ENCODE results near the gene PRKAG2.
"Not testable (repeated sequence)": the region's sequence is repeated elsewhere in the genome, so short reads cannot be mapped to it uniquely, and the experiment has no call there.

Gene PRKAG2

DNA sequence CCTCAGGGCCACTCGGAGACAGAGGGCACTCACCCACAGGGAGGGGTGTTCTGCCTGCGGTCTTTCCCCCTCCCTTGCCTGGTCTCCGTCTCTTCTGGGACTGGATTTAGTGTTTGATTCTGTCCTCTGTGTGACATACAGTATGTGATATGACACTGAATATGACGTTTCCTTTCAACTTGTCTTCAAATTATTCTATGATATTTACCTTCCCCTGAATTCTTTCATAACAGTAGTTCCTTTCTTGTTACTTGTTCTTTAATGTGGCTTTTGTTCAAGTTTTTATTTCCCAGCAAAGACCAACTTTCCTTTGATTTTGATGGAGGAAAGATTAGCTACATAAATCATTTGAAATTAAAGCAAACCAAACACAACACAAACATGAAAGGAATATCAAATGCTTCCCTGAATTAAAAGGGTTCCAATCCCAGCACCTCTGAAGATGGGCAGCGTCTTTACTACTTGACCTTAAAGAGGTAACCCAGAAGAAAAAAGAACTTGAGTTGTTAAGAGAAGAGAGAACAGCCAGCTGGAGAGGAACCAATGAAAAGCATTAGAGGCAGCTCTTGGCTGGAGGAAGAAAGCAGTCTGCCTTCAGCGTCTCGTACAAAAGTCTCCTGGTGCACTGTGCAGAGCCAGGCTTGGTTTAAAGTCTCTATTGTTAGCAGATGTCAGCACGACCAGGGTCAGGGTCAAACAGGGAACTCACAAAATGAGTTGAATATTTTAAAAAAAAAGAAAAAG, 338.9 kb downstream of the PRKAG2 start:
- in situ Hi-C loops (cut with MboI; ENCODE audit: low sequenced_read_pairs): no loop called here

DNA sequence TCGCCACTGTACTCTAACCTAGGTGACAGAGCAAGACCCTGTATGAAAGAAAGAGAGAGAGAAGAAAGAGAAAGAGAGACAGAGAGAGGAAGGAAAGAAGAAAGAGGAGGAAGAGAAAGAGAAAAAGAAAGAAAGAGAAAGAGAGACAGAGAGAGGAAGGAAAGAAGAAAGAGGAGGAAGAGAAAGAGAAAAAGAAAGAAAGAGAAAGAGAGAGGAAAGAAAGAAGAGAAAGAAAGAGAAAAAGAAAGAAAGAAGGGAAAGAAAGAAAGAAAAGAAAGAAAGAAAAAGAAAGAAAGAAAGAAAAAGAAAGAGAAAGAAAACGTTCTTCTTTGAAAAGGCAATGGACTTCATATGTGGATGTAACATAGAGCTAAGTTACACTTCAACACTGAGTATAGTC, 340.7 kb downstream of the PRKAG2 start:
- in situ Hi-C loops (cut with MboI; ENCODE audit: low sequenced_read_pairs): not testable (repeated sequence)

DNA sequence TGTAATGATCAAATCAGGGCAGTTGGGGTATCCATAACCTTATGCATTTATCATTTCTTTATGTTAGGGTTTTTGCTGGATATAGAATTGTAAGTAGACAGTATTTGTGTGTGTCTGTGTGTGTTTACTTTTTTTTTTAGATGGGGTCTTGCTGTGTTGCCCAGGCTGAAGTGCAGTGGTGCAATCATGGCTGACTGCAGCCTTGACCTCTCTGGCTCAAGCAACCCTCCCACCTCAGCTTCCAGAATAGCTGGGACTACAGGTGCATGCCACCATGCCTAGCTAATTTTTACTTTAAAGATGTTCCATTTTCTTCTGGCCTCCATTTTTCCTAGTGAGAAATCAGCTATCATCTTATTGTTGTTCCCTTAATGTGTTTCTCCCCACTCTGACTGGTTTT, 347.1 kb downstream of the PRKAG2 start:
- in situ Hi-C loops (cut with MboI; ENCODE audit: low sequenced_read_pairs): no loop called here

DNA sequence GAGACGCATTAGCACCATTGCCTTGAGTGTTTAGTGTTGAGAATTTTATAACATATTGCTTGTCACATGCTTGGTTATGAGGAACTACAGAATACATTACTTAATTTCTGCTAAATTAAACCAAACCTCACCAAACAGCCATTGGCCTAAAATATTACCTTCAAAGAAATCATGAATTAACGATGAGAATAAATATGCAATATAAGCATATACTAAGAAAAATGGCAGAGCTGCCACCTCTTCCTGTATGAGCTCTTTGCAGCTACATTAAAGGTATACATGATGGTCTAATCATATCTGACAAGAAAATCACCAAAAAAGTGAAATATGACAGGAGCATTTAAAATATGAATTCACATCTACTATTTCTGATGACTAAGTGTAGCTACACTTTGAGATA, 352.1 kb downstream of the PRKAG2 start:
- in situ Hi-C loops (cut with MboI; ENCODE audit: low sequenced_read_pairs): no loop called here

DNA sequence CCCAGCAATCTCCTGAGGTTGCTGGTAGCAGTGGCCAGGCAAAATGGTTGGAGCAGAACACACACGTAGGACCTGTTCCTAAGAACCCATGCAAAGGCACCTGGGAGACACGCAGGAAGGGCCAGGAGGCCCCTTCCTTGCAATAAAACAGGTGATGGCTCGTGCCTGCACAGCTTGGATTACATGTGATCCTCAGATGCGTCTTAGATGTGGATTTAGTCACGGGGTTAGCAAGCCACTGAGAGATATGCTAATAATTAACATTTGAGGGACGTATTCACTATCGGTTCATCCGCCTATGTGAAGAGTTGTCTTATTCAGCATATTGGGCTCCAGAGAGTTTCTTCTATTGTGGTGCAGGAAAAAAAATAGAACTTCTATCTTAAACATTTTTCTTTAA, 352.6 kb downstream of the PRKAG2 start:
- in situ Hi-C loops (cut with MboI; ENCODE audit: low sequenced_read_pairs): no loop called here

DNA sequence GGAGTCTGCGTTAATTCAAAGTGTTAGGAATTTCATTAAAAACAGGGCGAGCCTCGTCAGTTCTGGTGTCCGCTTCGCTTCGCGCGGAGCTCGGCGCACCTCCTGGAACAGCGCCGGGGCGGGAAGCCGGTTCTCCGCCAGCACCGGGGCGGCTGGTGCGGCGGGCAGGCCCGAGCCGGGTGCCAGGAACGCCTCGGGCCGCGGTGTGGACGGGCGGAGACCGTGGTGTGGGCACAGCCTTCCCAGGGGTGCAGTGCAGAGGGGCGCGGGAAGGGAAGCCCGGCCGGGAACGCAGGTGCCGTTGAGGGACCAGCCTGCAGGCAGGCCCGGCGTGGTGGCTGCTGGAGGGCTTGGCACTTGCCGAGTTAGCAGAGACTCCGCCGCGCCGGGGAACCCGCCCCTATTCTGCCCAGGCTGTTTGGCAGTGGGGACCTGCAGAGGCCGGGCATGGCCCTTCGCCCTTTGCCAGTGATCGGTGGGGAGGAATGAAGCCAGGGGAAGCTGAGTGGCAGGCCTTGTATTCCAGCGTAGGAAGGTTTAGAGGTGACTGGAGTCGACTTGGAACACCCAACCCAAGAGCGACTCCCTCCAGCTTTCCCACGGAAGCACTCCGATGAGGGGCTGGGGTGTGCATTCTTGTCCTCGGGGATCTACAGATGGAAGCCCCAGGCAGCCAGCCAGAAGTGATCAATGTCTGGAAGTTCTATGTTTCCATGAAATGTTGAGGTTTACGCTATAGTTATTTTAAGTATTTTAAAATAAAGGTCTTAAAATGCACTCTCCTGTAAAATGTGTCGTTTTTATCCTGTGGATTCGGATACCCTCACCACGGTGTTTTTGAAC, 356.3 kb downstream of the PRKAG2 start:
- in situ Hi-C loops (cut with MboI; ENCODE audit: low sequenced_read_pairs): no loop called here

DNA sequence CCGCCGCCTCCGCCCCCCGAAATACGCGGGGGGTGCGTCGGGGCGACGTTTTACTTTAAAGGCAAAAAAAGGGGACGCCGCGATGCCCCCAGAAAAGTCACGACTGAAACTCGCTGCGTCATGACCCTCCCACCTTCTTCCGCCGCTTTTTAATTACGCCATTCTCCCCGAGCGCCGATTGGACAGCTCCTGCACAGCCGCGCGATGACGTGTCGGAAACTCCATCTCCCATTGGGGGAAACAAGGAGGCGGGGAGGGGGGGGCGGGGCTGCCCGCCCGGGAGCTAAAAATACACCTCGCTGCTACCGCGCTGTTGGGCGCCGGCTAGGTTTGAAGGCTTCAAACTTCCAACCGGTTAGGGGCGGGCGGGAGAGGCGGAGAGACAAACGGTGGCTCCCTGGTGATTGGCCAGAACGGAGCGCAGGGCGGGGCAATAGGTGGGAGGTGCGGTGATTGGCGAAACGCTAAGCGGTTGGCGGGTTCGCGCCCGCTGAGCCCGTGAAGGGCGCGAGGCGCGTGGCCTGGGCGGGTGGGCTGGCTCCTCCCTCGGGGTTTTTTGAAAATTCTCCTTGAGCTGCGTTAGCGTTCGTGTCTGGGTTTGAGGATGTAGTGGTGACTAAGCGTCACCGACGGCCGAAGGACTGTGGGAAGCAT, 357.0 kb downstream of the PRKAG2 start, which contains the start of gene RHEB:
TSS of gene RHEB (minus strand) at position 131 of the 654 bp plus-strand sequence. CDS start 384 bp downstream, outside the sequence.
- in situ Hi-C loops (cut with MboI; ENCODE audit: low sequenced_read_pairs): no loop called here

DNA sequence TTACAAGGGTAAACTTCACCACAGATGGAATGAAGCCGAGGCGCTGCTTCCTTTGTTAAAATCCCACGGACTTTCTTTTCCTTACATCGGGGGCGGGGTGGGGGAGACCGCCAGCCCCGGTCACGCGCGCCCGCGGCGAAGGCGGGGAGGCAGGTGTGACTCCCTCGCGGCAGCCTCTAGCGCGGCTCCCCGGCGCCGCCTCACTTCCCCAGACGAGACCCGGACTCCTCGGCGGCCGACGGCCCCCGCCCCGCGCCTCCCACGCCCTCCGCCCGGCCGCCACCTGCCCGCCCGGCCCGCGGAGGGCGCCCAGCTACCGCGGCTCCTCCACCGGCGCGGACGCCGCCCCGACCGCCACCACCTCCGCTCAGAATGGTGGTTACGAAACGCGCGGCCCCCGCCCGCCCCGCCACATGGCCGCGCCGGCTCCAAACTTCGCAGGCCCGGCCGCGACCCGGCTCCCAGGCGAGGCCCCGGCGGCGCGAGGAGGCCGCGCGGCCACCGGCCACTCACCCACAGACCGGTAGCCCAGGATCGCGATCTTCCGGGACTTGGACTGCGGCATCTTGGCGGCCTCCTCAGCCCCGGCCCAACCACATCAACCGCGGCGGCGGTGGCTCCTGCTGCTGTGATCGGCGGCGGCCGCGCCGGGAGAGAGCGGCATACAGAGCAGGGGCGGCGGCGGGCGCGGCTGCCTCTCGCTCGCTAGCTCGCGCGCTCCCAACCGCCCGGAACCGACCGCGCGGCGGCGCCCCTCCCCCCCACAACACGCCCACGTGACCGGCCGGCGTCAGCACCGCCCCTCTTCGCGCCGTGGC, 357.8 kb downstream of the PRKAG2 start:
- in situ Hi-C loops (cut with MboI; ENCODE audit: low sequenced_read_pairs): not testable (repeated sequence)

DNA sequence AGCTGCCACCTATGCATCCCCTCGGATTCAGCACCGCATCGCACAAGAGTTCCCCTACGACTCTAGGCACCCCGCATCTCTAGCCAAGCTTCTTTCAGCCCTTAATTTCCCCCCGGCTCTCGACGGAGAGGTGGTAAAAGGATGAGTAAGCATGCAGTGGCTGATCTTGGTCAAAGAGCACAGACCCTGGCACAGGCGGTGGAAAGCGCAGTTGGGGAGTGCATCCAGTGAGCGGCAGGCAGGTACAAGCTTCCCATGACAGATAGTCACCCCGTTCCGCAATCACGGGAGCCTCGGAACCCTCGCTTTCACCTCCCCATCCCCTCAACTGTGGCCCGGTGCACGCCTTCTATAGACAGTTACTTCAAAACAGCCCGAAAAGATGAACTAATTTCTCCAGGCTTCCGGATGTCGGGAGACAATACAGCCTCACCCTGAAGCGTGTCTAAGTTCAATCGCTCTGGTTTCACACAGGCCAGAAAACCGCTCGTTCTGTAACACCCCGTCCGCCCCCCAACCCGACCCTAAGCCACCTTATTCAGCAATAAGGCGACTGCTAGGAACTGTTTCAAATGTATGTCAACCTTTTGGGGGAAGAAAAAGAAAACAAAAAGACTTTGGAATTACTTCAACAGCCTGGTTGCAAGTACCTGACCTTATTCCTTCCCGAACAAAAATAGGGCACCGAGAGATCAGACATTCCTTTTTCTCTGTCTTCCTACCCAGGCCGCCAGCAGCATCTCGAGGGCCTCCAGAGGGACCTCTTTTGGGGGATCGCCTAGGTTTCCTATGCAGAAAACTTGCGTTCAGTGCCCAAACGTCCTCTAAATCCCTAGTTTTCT, 358.6 kb downstream of the PRKAG2 start:
- in situ Hi-C loops (cut with MboI; ENCODE audit: low sequenced_read_pairs): no loop called here

DNA sequence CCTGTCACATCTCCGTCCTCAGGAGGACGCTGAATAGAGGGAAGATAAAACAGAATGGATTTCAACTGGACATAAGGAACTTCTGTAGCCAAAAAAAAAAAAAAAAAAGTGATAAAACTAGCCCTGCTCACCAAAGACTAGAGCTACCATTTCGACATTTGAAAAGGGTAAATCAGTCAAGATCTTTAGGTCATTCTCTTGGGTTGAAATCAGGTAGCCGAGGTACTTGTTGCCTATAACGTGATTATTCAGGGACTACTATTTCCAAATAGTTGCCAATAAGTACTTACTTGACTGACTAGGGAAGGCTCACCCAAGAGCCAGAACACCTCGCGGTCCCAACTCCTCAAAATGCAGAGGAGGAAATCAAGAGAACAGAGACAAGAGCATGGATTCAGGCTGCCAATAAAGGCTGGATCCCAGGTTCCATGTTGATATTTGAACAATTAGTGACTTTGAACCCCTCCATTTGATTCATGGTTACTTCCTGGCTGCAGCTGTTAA, 359.3 kb downstream of the PRKAG2 start:
- in situ Hi-C loops (cut with MboI; ENCODE audit: low sequenced_read_pairs): no loop called here

DNA sequence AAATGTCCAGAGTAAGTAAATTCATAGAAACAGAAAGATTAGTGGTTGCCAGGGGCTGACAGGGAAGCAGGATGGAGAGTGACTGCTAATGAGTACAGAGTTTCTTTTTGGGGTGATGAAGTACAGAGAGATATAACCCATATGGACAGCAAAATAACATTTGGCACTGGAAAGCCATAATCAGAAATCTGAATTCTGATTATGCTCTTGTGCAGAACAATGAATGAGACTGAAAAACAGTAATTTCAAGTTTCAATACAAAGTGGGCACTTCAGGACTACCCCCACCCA, 361.7 kb downstream of the PRKAG2 start:
- in situ Hi-C loops (cut with MboI; ENCODE audit: low sequenced_read_pairs): no loop called here

DNA sequence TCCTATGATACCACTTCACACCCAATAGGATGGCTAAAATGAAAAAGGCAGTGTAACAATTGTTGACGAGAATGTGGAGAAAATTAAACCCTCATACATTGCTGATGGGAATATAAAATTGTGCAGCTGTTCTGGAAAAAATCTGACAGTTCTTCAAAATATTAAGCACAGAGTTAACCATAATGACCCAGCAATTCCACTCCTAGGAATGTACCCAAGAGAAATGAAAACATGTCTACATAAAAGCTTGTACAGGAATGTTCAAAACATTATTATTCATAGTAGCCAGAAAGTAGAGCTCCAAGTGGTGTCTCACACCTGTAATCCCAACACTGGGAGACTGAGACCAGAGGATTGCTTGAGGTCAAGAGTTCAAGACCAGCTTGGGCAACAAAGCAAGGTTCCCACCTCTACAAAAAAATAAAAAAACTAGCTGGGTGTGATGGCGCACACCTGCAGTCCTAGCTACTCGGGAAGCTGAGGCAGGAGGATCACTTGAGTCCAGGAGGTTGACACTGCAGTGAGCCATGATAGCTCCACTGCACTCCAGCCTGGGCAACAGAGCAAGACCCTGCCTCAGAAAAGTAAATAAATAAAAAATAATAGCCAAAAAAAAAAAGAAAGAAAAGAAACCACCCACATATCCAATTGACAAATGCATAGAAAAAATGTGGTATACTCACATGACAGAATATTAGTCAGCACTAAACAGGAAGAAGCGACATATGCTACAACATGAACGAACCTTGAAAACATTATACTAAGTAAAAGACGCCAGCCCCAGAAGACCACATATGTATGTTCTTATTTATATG, 362.2 kb downstream of the PRKAG2 start:
- in situ Hi-C loops (cut with MboI; ENCODE audit: low sequenced_read_pairs): no loop called here

DNA sequence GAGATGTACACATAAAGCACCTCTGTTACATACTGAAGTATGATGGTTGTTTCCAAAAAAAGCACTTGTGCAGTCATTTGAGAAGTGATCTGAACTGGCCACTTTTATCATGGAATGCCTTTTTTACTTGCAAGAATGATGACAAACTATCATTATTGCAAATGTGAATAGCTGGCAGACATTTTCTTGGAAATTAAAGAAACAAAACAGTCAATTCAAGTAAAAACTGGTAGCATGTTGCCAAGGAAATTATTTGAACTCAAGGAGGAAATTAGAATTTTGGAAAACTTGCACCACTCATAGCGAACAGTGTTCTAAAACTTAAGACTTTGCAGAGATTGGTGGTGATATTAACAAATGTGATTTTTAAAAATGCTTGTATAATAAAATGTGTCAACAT, 363.8 kb downstream of the PRKAG2 start:
- in situ Hi-C loops (cut with MboI; ENCODE audit: low sequenced_read_pairs): no loop called here

DNA sequence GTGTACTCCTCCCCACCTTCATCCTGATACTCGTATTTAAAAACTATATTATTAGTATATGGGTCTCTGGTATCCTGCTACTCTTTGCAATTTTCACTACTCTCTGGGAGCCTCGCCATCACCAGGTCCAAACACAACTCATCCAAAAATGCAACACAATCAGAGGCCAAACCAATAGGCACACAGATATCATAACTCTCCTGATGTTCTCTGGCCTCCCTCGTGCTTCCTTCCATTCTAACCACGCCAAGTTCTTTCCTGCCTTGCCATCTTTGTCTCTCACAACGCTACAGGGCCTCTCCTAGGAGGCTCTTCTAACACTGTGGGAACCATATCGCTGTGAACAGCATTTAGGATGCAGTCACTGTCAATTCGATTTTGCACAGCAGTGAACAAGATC, 364.6 kb downstream of the PRKAG2 start:
- in situ Hi-C loops (cut with MboI; ENCODE audit: low sequenced_read_pairs): no loop called here

DNA sequence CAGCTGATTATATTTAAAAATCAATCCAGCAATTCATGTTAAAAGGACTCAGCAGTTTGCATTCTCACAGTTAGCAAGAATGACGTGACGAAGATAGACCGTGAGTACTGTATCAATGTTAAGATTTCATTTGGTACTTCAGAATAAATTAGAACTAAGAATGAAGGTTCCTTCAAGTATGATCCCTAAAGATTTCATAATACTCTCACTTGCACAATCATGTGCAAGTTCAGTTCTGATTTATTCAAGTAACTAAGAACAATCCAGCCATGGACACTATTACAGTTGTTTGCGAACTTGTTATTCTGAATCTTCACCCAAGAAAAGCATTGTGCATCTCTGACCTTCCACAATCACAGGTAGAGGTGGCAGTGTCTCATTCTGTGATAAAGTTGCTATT, 365.0 kb downstream of the PRKAG2 start:
- in situ Hi-C loops (cut with MboI; ENCODE audit: low sequenced_read_pairs): no loop called here

DNA sequence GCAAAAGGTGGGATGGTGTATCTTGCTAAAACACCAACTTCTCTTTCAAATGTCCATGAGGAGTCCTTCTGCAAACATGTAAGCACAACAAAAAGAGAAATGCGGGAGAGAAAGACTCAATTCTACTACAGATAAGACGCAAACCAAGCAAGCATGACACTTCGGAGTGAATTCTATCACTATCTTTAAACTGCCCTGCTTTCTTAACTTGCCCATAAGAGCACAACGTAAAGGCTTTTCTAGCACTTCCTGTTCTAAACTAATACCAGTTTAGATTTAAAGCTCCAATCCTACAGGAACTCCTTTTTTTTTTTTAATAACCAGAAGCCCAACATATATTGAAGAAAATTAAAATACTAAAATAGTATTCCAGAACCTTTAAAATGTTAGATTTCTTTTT, 365.6 kb downstream of the PRKAG2 start:
- in situ Hi-C loops (cut with MboI; ENCODE audit: low sequenced_read_pairs): no loop called here

DNA sequence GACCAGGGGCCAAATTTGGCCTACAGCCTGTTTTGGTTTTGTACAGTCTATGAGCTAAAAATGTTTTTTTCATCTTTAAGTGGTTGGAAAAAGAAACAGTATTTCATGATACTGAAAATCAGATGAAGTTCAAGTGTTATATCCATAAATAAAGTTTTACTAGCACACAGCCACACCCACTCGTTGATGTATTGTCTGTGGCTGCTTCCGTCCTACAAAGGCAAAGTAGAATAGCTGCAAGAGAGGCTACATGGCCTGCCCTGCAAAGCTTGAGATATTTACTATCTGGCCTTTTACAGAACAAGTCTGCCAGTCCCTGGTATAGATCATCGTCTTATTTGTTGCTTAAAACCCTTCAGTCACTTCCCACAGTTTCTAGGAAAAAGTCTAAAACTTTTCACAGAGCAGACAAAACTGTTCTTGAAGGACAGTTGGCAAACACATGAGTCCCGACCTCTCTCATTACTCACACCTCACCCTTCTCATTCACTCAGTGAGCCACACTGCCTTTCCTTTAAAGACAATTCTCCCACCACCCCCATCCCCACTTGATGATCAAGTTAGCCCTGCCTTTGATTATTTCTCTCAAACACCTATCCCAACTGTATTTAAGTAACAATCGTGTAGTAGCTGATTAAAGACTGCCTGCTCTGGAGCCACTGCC, 367.1 kb downstream of the PRKAG2 start:
- in situ Hi-C loops (cut with MboI; ENCODE audit: low sequenced_read_pairs): no loop called here

DNA sequence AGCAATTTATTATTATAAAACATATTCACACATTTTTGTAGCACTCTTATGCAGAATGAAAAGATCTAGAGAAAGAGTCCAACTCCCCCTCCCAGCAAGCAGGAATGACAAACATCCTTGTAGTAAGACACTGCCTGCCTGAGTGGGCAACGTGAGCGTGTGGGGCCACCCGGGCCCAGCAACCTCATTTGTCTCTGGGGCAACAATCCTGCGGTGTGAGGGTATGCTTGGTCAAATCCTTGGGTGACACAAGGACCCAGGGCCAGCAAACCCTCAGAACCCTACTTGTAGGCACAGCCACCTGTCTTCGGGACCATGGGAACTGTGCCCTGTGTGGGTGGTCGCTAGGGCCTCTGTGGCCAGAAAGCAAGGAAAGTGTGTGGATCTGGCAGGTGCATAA, 367.9 kb downstream of the PRKAG2 start:
- in situ Hi-C loops (cut with MboI; ENCODE audit: low sequenced_read_pairs): no loop called here

DNA sequence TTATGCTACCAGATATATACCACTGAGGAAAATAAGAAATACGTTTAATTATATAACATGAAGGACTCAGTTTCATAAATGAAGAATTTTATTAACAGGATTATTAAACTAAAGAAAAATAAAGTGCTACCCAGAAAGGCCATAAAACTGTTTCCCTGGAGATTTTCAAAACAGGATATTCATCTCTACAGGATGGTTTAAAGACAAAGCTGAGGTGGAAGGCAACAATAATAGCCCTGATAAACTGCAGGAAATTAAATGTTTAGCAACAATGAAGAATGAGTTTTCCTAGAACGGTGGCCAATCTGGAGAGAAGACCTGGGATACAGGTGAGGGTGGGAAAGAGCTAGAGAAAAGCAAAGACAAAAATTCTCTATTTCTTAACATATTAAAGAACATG, 369.1 kb downstream of the PRKAG2 start:
- in situ Hi-C loops (cut with MboI; ENCODE audit: low sequenced_read_pairs): no loop called here

All from HL-60/S4 treated with phorbol 12-myristate 13-acetate at 8.2 ng/mL for 4 days and 3 days (cell line).